ENCODE measurements around the gene TLR2.

Gene TLR2

GRCh38 chr4:153733751-153734448 is 49.8 kb downstream of the TLR2 start:
- no peak for DNase-seq

DNA sequence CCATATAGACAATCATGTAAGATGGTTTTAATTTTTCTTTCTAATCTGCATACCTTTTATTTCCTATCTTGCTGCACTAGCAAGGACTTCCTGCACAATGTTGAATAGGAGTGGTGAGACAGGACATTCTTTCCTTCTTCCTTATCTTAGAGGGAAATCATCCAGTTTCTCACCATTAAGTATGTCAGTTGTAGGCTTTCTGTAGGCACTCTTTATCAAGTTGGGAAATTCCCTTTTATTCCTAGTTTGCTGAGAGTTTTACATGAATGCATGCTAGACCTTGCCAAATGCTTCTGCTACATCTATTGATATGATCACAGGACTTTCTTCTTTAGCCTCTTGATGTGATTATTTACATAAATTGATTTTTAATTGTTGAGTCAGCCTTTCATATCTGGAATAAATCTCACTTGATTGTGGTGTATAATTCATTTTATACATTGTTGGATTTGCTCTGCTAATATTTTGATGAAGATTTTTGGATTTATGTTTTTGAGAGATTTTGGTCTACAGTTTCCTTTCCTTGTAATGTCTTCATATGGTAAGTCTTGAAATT is 51.9 kb downstream of the TLR2 start:
- no peak for DNase-seq

DNA sequence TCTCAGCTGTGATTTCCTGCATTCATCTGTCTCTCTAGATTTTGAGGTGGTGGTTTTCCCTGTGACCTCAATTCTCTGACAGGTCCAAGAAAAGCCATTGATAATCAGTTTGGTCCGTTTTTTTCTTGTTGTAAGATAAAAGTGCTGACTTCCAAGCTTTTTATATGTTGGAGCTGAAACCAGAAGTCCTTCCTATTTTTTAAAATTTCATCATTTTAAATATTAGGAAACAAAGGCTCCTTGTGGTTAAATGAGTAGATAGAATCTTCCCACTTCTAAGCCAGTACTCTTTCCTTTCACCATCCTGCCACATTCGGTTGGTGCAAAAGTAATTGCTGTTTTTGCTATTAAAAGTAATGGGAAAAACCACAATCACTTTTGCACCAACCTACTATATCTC is 57.5 kb downstream of the TLR2 start:
- DNase-seq, result no peak

- DNase-seq, result no peak
Observed at GRCh38 chr4:153745651-153746050, 61.6 kb downstream of the TLR2 start.

DNA sequence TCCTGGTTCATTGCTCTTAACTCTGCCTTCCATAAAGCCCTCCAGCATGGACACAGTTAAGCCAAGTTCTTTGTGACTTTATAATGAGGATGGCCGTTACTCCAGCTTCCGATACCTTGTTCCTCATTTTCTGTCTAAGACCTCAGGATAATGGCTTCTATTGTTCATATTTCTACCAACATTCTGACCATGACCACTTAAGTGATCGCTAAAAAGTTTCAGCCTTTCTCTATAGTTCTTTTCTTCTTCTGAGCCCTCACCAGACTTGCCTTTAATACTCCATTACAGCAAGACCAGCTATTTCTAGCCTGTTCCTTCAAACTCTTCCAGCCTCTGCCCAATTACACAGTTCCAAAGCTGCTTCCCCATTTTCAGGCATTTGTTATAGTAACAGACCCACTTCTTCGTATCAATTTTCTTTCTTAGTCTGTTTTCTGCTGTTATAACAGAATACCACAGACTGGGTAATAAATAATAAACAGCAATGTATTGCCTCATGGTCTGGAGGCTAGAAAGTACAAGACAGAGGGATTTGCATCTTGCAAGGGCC is 63.4 kb downstream of the TLR2 start:
- DNase-seq, result no peak

GRCh38 chr4:153748378-153748777 is 64.3 kb downstream of the TLR2 start:
- no peak for DNase-seq

DNA sequence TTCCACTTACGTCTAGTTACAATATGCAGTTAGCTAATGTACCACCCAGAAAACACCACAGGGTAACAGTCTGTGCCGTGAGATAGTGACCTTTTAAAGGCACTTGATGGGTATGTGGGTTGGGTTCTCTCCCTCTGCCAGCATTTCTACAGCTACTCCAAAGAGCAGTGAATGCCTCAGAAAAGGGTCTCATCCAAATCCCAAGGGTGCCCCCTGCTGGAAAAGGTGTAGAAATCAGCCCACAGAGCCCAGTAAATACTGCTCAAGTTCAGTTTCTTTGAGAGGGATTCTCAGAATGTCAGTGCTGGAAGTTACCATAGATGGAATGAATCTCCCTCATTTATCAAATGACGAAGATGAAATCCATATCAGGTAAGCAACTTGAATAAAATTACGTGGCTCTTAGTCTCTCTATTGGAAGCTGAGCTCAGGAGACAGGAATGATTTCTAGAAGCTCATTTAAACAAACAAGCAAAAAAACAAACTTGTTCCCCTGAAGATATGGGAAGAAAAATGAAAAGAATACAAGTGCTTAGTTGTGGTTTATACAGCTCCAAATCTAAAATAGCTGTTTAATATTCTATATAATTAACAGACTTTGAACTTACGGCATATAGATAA is 66.2 kb downstream of the TLR2 start:
- DNase-seq, result no peak

DNA sequence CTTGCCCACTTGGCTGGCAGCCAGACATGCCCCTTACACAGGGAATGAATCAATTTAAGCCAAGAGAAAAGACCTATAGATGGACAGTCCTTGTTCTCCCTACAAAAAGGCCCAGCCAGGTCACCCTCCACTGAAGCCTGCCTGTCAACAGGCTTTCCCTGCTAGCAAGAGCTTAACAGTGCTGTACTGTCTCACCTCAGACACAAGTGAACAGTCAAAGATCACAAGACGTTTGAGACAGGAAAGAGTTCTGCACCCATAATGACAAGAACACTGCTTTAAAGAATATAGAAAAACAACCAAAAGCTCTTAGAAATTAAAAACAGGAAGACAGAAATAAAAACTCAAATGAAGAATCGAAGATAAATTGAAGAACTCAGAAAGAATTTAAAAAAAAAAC is 71.1 kb downstream of the TLR2 start:
- DNase-seq, result no peak
